ENCODE data around the gene ZDHHC9. TPM values are rescaled to one million over a fixed set of nuclear protein-coding genes. Genes with fewer than 3 reads are reported as not detected.
"Not testable (repeated sequence)": the region's sequence is repeated elsewhere in the genome, so short reads cannot be mapped to it uniquely, and the experiment has no call there.

Gene ZDHHC9
- 10 to 100 TPM in 11 of 12 donors, not detected in 1; 28.6 to 50.0 (median 32.7) TPM for polyA plus RNA-seq (ENCODE audit: insufficient read length in 12 of 12)
- long read RNA-seq, donor 1, full-length matches to known transcripts, result 8 of 8 reads
- long read RNA-seq, donor 1, partial matches to known transcripts, result 0 of 8 reads
- long read RNA-seq, donor 1, other reads (novel, unspliced or antisense), result 0 of 8 reads
- long read RNA-seq, donor 2, full-length matches to known transcripts, result 9 of 9 reads
- long read RNA-seq, donor 2, partial matches to known transcripts, result 0 of 9 reads
- long read RNA-seq, donor 2, other reads (novel, unspliced or antisense), result 0 of 9 reads
- long read RNA-seq, donor 3, full-length matches to known transcripts, result 2 of 2 reads
- long read RNA-seq, donor 3, partial matches to known transcripts, result 0 of 2 reads
- long read RNA-seq, donor 3, other reads (novel, unspliced or antisense), result 0 of 2 reads
- long read RNA-seq, donor 4, full-length matches to known transcripts, result 2 of 2 reads
- long read RNA-seq, donor 4, partial matches to known transcripts, result 0 of 2 reads
- long read RNA-seq, donor 4, other reads (novel, unspliced or antisense), result 0 of 2 reads
- long read RNA-seq, donor 5, full-length matches to known transcripts, result 6 of 6 reads
- long read RNA-seq, donor 5, partial matches to known transcripts, result 0 of 6 reads
- long read RNA-seq, donor 5, other reads (novel, unspliced or antisense), result 0 of 6 reads
- long read RNA-seq, donor 6, full-length matches to known transcripts, result 4 of 4 reads
- long read RNA-seq, donor 6, partial matches to known transcripts, result 0 of 4 reads
- long read RNA-seq, donor 6, other reads (novel, unspliced or antisense), result 0 of 4 reads
- long read RNA-seq, donor 7, full-length matches to known transcripts, result 2 of 2 reads
- long read RNA-seq, donor 7, partial matches to known transcripts, result 0 of 2 reads
- long read RNA-seq, donor 7, other reads (novel, unspliced or antisense), result 0 of 2 reads
- long read RNA-seq, donor 8, full-length matches to known transcripts, result 8 of 8 reads
- long read RNA-seq, donor 8, partial matches to known transcripts, result 0 of 8 reads
- long read RNA-seq, donor 8, other reads (novel, unspliced or antisense), result 0 of 8 reads
- long read RNA-seq, donor 9, result 0 reads
- long read RNA-seq, donor 10, full-length matches to known transcripts, result 8 of 8 reads
- long read RNA-seq, donor 10, partial matches to known transcripts, result 0 of 8 reads
- long read RNA-seq, donor 10, other reads (novel, unspliced or antisense), result 0 of 8 reads
- long read RNA-seq, donor 11, full-length matches to known transcripts, result 7 of 7 reads
- long read RNA-seq, donor 11, partial matches to known transcripts, result 0 of 7 reads
- long read RNA-seq, donor 11, other reads (novel, unspliced or antisense), result 0 of 7 reads

DNA sequence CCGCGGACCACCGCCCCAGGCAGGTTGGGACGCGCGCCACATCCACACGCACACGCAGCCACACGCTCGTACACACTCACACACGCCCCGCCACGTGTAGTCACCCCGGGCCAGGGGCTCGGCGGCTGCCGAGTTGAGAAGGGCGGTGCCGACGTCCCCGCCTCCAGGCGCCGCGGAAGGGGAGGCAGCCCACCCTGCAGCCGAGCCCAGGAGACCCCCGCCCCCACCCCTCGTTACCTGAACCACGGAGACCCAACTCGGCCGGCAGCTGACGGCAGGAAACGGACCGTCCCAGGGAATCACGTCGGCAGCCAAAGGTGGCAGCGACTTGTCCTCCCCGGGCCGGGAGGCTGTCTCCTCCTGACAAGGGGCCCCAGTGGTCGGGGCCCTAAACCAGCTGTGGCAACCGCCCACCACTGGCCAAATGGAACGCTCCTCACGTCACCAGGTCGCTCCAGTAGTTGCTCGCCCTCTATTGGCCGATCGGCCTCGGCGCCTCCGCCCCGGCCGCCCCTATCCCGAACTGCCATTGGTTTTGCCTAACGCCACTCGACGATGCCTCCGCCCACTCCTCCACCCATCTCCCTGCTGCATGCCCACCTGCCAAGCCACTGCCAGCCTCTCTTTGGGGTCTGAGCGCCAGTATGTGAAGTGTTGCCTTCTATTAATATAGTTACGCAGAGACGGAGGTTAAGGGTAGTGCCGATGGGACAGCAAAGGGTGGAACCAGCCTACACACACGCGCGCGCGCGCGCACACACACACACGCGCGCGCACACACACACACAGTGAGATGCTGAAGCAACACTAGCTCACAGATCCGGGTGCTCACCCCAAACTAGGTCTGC is at the start of gene ZDHHC9:
Gene ZDHHC9 (minus strand): TSS at position 428 of the 848 bp plus-strand sequence. CDS start 1,941 bp downstream, outside the sequence.
- peak; percentile 89 for DNase-seq

DNA sequence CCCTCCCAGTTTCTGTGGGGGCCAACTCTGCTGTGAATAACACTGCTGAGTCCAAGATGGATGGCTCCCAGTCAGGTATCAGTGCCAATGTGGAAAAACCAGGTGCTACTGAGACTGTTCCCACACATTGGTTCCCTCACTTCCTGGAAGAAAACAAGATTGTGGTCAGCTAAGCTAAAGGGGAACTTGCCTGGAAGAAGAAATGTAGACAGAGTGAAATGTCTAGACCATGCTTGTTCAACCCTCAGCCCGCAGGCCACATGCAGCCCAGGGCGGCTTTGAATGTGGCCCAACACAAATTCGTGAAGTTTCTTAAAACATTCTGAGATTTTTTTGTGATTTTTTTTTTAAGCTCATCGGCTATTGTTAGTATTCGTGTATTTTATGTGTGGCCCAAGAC is 33.7 kb upstream of the ZDHHC9 start:
- no peak for DNase-seq

DNA sequence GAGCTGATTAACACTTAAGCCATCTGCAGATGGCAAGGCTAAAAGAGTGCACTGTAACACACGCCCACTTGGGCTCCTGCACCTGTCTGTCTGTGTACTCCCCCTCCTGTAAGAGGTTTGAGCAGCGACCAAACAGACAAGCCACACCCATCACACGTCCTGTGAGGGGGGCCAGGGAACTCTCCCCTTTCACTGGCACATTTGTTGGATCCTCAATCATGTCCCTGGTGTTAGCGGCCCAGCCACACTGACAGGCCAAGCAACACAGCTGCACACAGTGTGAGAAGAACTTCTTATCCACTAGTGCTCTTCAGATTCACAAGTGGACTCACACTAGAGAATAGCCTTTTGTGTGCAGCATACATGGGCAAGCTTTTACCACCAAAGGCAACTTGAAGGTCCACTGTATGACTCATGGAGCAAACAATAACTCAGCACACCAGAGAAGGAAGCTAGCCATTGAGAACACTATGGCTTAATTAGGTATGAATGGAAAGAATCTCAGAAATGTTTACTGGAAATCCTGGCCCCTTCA is 33.2 kb upstream of the ZDHHC9 start:
- DNase-seq, result no peak

GRCh38 chrX:129875669-129876068 is 32.0 kb upstream of the ZDHHC9 start:
- no peak for DNase-seq

- no peak for DNase-seq
Observed at GRCh38 chrX:129872524-129872923, 28.8 kb upstream of the ZDHHC9 start.

- not testable (repeated sequence) for DNase-seq
Observed at GRCh38 chrX:129866321-129866720, 22.6 kb upstream of the ZDHHC9 start.

DNA sequence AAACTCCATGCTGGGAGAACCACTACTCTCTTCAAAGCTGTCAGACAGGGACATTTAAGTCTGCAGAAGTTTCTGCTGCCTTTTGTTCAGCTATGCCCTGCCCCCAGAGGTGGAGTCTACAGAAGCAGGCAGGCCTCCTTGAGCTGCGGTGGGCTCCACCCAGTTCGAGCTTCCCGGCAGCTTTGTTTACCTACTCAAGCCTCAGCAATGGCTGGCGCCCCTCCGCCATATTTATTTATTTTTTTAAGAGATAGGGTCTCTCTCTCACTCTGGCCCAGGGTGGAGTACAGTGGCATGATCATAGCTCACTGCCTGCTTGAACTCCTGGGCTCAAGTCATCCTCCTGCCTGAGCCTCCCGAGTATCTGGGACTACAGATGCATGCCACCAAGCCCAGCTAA is 15.4 kb upstream of the ZDHHC9 start:
- DNase-seq, result not testable (repeated sequence)

- DNase-seq, result not testable (repeated sequence)
Observed at GRCh38 chrX:129851825-129852224, 8.1 kb upstream of the ZDHHC9 start.

GRCh38 chrX:129846716-129847115 is 3.0 kb upstream of the ZDHHC9 start:
- no peak for DNase-seq

- no peak for DNase-seq
Observed at GRCh38 chrX:129845616-129846190, 2.0 kb upstream of the ZDHHC9 start.

GRCh38 chrX:129843209-129843458 is 552 bp downstream of the ZDHHC9 start:
- DNase-seq, result no peak

GRCh38 chrX:129842510-129843208 is 1.0 kb downstream of the ZDHHC9 start:
- peak; percentile 25 for DNase-seq

DNA sequence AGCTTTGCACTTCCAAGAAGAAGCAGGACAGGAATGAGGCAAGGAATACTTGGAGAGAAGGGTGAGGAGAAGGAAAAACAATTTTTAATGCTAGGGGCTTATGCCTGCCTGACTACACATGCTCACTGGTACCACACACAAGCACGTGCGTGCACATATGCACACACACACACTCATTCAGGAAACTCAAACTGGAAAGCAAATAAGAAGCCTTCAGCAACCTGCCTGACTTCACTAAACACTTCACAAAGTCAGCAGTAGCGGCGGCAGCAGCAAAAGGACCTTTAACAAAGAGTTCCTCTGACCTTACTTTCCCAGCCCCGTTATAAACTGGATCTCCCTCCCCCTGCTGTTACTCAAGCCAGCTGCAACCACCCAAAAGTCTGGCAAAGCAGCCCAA is 3.3 kb downstream of the ZDHHC9 start:
- DNase-seq, result no peak

DNA sequence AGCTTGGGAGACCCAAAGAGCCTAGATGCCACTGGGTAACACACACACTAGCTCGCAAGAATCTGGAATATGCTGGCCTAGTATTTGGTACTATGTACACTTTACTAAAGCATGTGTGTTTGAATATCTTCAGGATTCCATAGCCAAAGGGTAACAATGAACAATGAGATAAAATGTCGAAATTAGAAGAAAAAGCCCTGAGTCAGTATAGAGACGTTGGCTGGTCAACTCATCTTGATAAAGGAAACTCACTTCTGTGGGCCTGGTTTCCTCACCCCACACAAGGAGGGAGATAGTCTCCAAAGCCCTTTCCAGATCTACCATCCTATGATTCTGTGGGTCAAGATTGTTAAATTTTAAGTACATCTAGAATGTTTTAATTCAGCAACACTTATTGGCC is 6.9 kb downstream of the ZDHHC9 start:
- no peak for DNase-seq

DNA sequence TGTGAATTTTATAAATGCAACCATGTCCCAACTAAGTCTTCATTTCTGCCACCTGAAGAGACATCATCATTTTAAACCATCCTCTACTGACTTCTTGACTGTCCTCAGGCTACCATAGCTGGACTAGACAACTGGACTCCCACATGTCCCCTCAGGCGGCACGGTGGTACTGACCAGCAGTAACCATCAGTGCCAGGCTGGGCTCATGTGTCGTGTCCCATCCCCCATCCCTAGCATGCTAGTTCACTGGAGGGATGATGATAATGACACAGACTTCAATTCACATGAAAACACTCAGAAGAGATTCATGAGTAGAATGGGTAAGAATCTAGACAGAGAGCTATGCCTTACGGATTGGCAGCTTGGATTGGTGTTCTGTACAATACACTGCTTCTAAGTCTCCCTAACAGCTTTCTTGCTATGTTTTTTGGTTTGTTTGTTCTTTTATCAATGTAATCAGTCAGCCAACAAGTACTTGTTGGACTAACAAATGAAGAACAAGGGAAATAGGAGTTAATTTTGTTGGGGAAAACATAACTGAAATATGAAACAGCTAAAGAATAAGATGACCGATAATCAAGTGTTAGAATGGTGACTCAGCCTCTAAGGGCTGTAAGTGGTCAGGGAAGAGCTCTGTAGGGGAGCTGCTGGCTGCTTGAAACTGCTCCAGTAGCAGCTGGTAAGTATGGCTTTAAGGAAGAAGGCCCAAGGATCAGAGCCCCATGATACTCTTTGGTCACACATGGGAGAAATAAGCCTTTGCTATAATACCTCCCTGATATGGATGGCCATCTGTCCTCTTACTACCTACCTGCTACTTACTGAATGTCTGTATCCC is 10.3 kb downstream of the ZDHHC9 start:
- no peak for DNase-seq

DNA sequence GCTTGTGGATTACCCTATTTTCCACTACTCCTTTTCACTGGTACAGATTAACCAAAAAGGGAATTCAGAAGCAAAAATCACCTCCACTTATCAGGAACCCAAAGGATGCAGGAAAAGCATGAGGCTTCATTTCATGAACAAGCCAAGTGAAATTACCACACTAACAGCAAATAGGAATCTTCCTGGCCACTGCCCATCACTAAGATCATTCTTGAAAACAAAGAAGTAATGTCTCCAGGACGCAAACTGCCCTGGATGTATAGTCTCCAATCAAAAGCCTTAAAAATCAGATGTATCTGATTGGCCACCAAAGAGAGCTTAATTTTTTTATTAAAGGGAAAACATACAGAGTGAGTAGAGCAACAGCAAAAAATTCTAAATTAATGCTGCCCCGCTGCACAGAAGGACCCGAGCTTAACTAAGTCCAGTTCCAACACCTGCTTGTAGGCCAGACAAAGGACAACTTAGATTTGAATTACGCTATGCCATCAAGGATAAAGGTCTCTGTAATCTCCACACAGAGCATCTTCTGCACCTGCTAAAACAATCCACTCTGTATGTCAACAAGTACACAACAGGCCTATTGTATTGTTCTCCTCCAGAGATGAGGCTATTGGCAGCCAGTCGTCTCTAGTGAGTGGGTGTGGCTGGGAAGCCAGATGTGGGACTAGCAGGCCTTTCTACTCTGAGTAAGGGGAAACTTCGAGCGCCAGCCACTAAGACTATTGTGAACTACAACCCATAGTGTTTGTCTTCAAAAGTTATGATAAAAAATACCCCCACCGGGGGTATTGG is 12.4 kb downstream of the ZDHHC9 start:
- DNase-seq, result peak; percentile 61

DNA sequence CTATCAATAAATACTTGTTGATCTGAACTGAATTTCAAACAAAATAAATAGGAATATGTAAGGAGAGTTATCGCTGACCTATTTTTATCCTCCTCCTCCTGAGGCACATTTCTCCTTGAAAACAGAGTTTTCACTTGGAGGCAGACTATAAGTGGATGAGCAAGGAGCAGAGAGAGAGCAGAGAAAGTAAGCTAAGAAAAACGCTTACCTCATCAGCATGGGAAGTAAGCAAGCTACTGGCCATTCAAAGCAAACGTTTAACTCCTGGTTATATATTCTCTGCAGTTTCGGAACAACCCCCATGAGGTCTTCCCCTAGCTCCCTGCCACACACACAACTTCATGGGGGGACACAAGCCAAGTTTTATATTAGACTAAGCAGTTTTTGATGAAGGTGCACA is 13.2 kb downstream of the ZDHHC9 start:
- DNase-seq, result peak; percentile 19

Measured in muscle of arm (tissue), 14 donors.